H1 (cell line): ENCODE data around the gene SLC51B.

Experiments
- CTCF ChIP-seq, 3 experiments: IDR thresholded peaks; 1 replicate in 2 of 3; 2 replicates in 1 of 3; pipeline versions ENCODE4 v1.5.1 to v1.6.1; 2011; ENCODE audit warnings: low read length in 3 of 3, mild to moderate bottlenecking in 3 of 3, inconsistent platforms in 2 of 3, low read depth in 1 of 3, moderate library complexity in 1 of 3; ENCODE audit not compliant: insufficient read depth in 1 of 3; ENCODE audit errors: control extremely low read depth in 1 of 3
- E2F6 ChIP-seq: IDR thresholded peaks from 2 replicates; pipeline ENCODE4 v1.6.1; 2012; ENCODE audit warnings: inconsistent platforms
- EP300 ChIP-seq, 2 experiments: IDR thresholded peaks; 1 replicate in 1 of 2; 2 replicates in 1 of 2; pipeline ENCODE4 v1.6.1; 2011 to 2012; ENCODE audit warnings: low read depth in 2 of 2, low read length in 2 of 2, mild to moderate bottlenecking in 2 of 2, borderline replicate concordance in 1 of 2, inconsistent platforms in 1 of 2, moderate library complexity in 1 of 2
- EZH2 ChIP-seq: fragments of 200-600 bp; sonication (generic); IDR thresholded peaks from 2 replicates; pipeline ENCODE4 v1.7.1; 2012; ENCODE audit warnings: low read depth, mild to moderate bottlenecking, moderate library complexity, low read length, inconsistent platforms; ENCODE audit not compliant: severe bottlenecking
- GABPA ChIP-seq: IDR thresholded peaks from 2 replicates; pipeline ENCODE4 v1.6.1; 2011; ENCODE audit warnings: mild to moderate bottlenecking, low read length, moderate library complexity, borderline replicate concordance; ENCODE audit not compliant: insufficient read depth
- JUN ChIP-seq: IDR thresholded peaks from 2 replicates; pipeline ENCODE4 v1.6.1; 2011; ENCODE audit warnings: low read depth, mild to moderate bottlenecking, improper control_type of control experiment, low read length
- KDM4A ChIP-seq: IDR thresholded peaks from one replicate; pipeline ENCODE4 v1.7.1; 2012; ENCODE audit warnings: low read depth, mild to moderate bottlenecking, moderate library complexity, low read length, inconsistent platforms; ENCODE audit not compliant: severe bottlenecking
- POLR2A ChIP-seq, 2 experiments: IDR thresholded peaks; 1 replicate in 1 of 2; 2 replicates in 1 of 2; pipeline ENCODE4 v1.6.1; 2011; ENCODE audit warnings: low read depth in 2 of 2, low read length in 2 of 2, mild to moderate bottlenecking in 2 of 2; ENCODE audit errors: control extremely low read depth in 1 of 2

GRCh38 chr15:65040461-65040860, 4.7 kb upstream of the SLC51B start:
- TF ChIP-seq EZH2: no peak
- no peak for TF ChIP-seq E2F6
- TF ChIP-seq POLR2A (IDR thresholded peaks at IDR 0.05; ENCODE audit: control extremely low read depth in 1 of 2, low read depth in 2 of 2, low read length in 2 of 2): no peak
- no peak for TF ChIP-seq CTCF (IDR thresholded peaks at IDR 0.05; ENCODE audit: control extremely low read depth in 1 of 3, insufficient read depth in 1 of 3, low read depth in 1 of 3, low read length in 3 of 3)
- TF ChIP-seq EP300 (IDR thresholded peaks at IDR 0.05; ENCODE audit: borderline replicate concordance in 1 of 2, low read depth in 2 of 2, low read length in 2 of 2): no peak
- no peak for TF ChIP-seq GABPA
- no peak for TF ChIP-seq KDM4A
- TF ChIP-seq JUN: no peak
